Epithelial cell of proximal tubule (primary cell): ENCODE data around the gene CACNB2. TPM values are rescaled to one million over a fixed set of nuclear protein-coding genes. Genes with fewer than 3 reads are reported as not detected.
"Not testable (repeated sequence)": the region's sequence is repeated elsewhere in the genome, so short reads cannot be mapped to it uniquely, and the experiment has no call there.

ENCODE experiments used
- DNase-seq: peaks from one replicate; pipeline ENCODE4 v3.0.0-alpha.2; 2011; ENCODE audit warnings: low read depth
- H3K4me3 ChIP-seq: 2 replicates; pipeline ENCODE4 v1.5.1; 2011; ENCODE audit warnings: low read depth, mild to moderate bottlenecking, low read length
- total RNA-seq: library from RNA; depleted of rRNA; stranded (reverse); fragments of >200 nt; gene quantifications from 2 replicates; pipeline ENCODE4 v1.2.3, GENCODE V29; 2015
- TF ChIP-seq, protein P1 (sequence below): conservative IDR thresholded peaks from 2 replicates; pipeline ENCODE4 v1.5.1; 2012; ENCODE audit warnings: low read depth, mild to moderate bottlenecking, low read length

CACNB2 gene
- total RNA-seq, 1 donor from 2014 or later, result not detected

DNA sequence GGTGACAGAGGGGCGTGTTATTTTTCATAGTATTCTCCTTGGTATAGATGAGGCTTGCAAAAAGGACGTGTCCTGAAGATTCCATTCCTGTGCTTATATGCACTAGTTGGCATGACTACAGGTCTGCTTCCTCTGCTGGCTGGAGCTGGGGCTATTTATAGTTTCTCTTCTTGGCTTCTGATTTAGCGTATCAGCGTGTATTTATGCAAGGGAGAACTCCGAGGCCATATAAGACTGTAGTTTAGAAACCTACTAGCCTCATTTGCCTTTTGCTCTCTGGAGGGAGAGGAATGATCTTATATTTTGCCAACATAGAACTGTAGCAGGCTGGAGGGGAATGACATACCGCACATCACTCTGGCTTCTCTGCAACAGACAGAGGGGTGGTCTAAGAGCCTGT is 39.7 kb downstream of the CACNB2 start:
- no peak for DNase-seq

DNA sequence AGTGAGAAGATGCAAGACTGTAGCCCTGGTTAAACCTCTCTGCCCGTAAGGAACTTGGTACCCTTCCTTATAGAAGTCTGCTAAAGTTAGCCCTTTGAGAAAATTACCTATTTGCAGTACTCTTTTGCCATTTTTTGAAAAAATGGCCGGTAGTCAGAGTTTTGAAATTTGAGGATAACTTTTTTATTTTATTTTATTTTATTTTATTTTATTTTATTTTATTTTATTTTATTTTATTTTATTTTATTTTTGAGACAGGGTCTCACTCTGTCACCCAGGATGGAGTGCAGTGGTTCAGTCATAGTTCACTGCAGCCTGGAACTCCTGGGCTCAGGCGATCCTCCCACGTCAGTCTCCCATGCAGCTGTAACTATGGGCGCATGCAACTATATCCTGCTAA is 41.2 kb downstream of the CACNB2 start:
- H3K4me3 ChIP-seq, DNase-seq: not testable (repeated sequence)

More for the DNA sequence above, 39.7 kb downstream of the CACNB2 start:
- no peak overlapping the region for H3K4me3 ChIP-seq
- TF ChIP-seq, protein P1, sequence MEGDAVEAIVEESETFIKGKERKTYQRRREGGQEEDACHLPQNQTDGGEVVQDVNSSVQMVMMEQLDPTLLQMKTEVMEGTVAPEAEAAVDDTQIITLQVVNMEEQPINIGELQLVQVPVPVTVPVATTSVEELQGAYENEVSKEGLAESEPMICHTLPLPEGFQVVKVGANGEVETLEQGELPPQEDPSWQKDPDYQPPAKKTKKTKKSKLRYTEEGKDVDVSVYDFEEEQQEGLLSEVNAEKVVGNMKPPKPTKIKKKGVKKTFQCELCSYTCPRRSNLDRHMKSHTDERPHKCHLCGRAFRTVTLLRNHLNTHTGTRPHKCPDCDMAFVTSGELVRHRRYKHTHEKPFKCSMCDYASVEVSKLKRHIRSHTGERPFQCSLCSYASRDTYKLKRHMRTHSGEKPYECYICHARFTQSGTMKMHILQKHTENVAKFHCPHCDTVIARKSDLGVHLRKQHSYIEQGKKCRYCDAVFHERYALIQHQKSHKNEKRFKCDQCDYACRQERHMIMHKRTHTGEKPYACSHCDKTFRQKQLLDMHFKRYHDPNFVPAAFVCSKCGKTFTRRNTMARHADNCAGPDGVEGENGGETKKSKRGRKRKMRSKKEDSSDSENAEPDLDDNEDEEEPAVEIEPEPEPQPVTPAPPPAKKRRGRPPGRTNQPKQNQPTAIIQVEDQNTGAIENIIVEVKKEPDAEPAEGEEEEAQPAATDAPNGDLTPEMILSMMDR, result no peak

DNA sequence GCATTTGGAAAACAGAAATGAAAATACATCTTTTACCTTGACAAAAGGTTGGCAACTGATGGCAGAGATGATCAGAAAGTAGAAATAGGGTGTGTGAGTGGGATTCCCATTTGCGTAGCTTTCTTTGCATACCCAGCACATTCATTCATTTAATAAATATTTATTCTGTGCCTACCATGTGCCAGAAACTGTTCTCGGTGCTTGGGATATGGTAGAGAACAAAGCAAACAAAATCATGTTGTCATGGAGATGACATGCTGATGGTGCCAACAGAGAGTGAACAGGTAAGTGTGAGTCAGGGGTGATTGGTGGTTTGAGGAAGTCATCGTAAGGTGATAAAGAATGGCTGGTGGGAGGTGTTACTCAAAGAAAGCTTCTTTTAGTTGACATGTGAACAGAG is 45.4 kb downstream of the CACNB2 start:
- no peak for DNase-seq
- H3K4me3 ChIP-seq, result no peak overlapping the region
- TF ChIP-seq, protein P1, result no peak

DNA sequence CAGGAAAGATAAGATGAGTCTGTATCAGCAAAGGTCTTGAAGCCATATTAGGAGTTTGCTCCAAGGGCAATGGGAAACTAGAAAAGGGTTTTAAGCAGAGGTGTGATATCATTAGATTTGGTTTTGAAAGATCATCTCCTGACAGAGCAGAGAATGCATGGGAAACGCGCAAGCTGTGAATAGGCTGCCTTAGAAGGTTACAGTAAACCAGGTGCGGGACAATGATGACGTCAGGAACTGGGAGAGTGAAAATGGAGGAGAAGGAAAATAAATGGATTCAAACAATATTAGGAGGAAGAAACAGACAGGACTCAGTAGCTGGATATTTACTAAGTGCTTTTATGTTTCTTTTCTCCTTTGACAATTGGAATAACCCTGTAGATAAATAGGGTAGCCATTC is 50.6 kb downstream of the CACNB2 start:
- TF ChIP-seq, protein P1, result no peak
- DNase-seq, result no peak
- no peak overlapping the region for H3K4me3 ChIP-seq

DNA sequence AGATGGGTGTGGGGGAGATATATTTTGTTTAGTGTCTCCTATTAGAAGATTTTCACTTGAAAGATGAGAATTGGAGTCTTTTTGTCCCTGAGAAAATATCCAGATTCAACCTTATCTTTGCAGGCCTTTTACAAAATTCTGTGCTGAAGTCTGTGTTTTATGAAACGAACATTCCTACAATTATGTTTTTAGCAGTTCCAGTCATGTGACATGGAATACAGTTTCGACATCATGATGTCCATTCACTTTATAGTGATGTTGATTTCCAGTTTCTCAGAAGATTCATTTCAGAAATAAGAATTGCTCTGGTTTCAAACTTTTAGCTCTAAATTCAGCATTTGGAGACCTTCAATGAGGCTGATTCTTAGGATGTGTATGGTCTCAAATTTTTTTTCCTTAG is 54.4 kb downstream of the CACNB2 start:
- TF ChIP-seq, protein P1, result no peak
- H3K4me3 ChIP-seq, result no peak overlapping the region
- no peak for DNase-seq

DNA sequence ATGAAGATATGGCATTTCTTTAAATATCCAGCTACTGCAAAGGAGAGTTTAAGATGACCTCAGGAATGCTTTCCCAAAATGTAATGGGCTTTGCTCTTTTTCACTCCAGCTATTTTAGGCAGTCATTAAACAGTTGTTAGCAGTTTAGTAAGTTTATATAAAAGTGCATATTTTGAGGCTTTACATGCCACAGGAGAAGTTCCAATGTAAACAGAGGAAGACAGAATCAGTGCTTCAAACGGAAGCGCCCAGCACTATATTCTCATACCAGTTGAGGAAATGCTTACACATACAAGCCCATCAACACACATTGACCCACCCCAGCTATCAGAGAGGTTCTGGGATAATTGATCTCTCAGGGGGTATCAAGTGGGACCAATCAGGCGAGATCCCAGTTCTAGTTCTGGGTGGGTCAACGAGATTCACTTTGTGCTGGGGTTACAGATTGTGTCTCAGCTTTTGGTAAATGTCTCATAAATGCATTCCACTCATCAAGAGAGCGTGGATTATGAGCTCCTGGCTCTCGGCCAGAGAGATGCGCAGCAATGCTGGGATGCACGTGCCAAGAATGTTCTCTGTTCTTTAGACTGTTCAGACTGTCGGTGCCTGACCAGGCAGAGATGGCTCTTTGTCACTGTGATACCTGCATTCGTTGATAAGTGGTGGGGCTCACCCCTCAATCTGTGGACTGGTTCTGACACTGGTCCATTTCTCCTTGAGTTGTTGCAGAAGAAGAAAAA is 55.0 kb downstream of the CACNB2 start:
- TF ChIP-seq, protein P1, result no peak
- H3K4me3 ChIP-seq, result no peak overlapping the region
- DNase-seq, result no peak

DNA sequence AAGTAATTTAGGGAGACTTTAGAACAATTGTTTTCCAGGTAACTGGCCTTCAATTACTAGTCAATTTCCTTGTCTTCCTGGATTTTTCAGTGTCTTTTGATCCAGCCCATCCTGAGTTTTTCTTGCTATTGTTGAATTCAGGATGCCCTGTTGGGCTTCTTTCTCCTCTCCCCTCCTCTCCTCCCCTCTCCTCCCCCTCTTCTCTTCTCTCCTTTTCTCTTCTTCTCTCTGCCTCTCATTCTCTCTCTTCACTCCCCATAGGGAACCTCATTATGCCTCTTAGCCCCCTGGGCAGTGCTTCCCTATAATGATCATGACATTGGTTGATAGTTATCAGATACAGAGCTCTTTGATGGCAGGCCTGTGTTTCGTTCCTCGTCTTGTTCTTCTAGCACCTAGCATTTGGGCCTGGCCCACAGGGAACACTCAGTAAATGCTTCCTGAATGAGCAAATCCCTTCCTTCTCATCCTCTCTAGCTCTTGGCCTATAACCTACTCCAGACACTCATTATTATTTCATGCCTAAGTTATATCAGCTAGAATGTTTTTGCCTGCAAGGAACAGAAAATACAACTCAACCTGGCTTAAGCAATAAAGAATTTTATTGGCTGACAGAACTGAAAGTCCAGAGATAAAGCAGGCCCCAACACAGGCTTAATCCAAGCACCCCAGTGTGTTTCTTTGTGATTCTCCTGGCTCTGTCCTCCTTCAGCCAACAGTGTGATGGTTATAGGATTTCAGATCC is 56.8 kb downstream of the CACNB2 start:
- H3K4me3 ChIP-seq, result no peak overlapping the region
- no peak for DNase-seq
- TF ChIP-seq, protein P1, result no peak
